Activated CD4-positive, alpha-beta T cell treated with anti-CD3 and anti-CD28 coated beads, Interleukin-2, amount 50 U/mL, for 1 hour (primary cell): ENCODE measurements around the gene TMEM203.

Source experiments
- DNase-seq: peaks from one replicate; pipeline ENCODE4 v3.0.0-alpha.2; 2020

The TMEM203 gene

DNA sequence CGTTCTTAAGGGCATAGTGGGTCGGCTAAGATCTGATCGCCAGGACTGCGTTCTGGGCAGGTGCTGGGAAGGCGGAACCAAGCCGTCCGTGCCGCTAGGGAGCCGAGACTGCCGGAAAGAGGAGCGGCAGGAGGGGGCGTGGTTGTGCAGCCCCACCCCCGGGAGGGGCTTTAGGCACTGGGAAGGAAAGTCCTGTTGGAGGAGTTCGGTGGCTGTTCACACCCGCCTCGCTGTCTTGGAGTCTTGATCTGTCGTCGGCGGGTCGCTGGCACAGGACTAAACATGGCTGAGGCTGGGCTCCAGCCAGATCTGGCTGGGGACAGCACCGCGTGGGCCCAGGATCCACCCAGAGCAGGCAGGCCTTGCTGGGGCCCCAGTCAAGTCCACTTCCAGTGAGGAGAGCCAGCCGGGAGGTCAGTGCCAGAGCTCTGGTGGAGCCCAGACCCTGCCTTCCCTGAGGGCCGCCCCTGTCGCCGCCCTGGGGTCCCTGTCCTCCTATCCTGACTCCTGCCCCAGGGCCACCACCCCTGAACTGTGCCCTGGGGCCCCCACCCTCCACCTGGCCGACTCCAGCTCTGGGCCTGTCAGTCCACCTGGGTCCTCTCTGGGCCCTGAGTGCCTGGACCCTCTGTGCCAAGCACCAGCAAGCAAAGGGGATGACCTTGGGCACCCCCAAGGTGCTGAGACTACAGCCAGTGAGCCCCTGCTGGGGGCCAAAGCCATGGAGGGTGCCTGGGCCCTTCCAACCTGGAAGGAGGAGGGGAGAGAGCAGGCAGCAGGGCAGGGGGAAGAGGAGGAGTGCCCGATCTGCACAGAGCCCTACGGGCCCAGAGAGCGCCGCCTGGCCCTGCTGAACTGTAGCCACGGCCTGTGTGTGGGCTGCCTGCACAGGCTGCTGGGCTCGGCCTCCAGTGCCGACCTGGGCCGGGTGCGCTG, 12.1 kb upstream of the TMEM203 start:
- DNase-seq, result no peak

DNA sequence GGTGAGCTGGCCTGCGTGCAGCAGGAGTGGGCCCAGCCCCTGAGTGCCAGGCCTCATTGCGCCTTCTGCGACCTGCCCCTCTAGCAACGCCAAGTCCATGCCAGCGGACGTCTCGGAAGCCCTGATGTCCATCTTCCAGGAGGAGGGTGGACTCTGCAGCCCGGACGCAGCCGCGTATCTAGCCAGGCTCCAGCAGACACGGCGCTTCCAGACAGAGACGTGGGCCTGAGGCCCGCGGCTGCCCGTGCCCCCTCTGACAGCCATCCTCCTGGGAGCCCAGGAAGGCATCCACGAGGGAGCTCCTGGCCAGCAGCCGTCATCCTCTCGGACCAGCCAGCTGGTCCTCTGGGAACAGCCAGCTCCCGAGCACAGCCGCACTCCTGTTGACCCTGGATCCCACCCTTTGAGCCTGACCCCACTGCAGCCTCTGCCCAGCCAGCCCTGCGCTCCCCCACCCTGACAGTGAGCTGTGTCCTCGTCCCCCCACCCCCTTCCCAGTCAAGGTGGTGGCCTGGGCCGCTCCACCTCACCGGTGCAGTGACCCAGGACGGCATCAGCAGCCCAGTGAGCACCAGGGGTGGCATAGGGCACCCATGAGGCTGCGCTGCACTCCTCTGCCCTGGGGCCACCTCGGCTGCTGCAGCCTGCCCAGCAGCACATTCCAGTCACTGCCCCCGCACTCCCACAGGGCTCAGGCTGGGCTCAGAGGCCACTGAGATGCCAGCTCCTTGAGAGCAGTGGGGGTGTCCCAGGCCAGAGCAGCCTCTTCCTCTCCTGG, 10.9 kb upstream of the TMEM203 start:
- no peak for DNase-seq

DNA sequence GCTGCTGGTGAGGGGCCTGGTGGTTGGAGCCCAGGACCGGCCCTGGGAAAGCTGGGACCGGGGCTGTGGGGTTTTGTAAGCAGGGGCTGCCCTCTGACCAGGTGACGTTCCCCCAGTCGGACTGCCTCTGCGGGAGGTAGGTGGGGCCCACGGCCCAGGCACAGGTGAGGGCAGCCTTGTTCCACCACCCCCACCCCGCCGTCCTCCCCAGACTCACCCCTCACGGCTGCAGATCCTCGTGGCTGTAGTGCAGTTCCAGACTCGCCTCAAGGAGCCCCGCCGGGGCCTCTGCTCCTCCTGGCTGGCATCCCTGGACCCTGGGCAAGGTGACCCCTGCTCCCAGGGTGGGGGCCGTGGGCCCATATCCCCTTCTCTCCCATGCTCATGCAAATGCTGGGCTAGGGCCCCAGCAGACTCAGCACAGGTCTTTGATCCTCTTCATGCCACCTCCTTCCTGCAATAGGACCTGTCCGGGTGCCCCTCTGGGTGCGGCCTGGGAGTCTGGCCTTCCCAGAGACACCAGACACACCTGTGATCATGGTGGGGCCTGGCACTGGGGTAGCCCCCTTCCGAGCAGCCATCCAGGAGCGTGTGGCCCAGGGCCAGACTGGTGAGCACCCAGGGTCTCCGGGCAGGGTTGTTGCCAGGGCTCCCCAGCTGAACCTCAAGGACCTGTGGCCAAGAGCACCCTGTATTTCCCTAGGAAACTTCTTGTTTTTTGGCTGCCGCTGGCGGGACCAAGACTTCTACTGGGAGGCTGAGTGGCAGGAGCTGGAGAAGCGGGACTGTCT, 9.9 kb upstream of the TMEM203 start:
- DNase-seq, result no peak

DNA sequence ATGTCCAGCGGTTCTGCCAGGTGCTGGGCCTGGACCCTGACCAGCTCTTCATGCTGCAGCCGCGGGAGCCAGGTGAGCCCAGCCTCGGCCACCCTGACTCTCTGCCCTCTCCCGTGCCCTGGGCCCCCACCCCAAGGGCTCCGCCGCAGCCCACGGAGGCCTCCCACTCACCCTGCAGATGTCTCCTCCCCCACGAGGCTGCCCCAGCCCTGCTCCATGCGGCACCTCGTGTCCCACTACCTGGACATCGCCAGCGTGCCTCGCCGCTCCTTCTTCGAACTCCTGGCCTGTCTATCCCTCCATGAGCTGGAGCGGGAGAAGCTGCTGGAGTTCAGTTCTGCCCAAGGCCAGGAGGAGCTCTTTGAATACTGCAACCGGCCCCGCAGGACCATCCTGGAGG, 9.2 kb upstream of the TMEM203 start:
- no peak for DNase-seq

DNA sequence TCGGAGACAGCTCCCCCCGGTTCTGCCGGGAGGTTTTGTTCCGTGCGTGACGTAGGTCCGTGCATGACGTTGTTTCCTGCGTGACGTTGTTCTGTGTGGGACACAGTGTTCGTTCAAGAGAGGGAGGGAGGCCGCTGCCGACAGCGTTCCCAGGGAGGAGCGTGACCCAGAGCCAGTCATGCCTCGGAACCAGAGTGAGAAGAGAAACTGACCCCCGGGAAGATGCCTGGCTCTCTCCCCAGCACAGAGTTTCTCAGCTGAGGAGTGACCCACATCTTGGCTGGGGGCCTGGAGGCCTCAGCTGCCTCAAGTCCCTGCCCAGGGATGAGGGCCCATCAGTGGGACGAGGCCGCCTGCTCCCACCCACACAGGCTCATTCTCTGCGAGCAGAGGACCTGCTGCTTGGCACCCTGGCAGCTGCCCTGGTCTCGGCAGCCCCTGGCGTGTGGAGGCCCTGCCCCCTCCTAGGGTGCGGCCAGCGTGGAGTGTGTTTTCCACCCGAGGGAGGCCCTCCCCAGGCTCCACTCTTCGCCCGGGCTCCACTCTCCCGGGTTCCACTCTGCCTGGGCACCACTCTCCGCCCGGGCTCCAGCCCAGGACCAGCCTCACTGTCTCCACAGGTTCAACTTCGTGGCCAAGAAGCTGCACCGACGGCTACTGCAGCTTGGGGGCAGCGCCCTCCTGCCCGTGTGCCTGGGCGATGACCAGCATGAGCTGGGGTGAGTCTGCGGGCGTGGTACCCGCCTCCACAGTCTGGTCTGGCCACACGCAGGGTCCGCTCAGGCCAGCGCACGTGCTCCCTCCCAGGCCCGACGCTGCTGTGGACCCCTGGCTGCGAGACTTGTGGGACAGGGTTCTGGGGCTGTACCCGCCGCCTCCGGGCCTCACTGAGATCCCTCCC, 8.0 kb upstream of the TMEM203 start:
- no peak for DNase-seq

DNA sequence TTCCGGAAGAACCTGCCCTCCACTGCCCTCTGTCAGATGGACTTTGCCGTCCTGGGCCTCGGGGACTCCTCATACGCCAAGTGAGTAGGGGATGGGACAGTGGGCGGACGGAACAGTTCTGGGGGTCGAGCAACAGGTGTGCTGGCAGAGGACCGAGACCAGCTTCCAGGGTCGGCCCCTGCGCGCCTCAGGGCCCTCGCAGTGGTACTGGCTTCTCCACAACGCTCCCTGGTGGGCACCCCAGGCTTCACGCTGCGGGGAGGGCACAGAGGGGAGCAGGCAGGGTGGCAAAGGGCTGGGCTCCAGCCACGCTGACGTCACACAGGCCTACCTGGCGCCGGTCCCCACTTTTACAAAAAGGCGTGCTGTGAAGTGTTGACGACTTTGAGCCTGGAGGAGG, 7.1 kb upstream of the TMEM203 start:
- no peak for DNase-seq

DNA sequence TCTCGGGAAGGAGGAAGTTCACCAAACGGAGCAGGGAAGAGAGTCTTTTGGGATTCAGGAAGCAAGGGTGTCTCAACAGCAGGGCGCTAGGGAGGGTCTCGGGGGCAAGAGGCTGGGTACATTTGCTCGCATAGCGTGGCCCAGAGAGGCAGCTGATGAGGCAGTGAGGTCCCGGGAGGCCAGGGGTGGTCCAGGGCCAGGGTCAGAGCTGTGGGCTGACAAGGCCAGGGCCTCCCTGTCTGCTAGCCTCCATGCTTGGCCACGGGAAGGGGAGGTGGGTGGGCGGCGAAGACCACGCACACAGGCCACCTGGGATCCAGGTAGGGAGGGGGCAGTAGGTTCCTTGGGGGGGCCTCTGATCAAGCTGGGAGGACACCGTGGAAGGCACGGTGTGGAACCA, 6.1 kb upstream of the TMEM203 start:
- DNase-seq, result no peak

DNA sequence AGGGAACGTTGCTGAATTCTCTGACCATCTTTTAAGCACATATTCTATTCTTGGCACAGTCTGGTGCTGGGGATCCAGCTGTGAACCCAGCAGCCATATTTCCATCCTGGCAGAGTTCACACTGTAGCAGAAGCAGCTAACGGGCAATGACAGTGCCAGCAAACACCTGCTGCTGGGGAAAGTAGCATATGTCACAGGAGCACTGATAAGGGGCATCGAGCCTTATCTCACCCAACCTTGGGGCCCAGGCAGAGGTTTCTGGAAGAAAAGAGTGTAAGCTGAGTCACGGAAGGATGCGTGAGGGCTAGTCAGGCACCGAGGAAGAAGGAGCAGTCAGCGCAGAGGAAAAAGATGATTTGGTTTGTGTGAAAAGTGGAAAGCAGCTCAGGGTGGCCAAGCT, 1.2 kb upstream of the TMEM203 start:
- DNase-seq, result no peak

DNA sequence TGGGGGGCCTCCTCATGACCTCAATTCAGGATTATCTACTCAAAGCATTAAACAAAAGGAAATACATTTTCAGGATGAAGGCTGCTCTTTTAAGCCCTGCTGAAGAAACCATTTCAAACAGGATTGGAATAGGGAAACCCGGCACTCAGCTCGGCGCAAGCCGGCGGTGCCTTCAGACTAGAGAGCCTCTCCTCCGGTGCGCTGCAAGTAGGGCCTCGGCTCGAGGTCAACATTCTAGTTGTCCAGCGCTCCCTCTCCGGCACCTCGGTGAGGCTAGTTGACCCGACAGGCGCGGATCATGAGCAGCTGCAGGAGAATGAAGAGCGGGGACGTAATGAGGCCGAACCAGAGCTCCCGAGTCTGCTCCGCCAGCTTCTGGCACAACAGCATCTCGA, 720 bp downstream of the TMEM203 start:
- no peak for DNase-seq

DNA sequence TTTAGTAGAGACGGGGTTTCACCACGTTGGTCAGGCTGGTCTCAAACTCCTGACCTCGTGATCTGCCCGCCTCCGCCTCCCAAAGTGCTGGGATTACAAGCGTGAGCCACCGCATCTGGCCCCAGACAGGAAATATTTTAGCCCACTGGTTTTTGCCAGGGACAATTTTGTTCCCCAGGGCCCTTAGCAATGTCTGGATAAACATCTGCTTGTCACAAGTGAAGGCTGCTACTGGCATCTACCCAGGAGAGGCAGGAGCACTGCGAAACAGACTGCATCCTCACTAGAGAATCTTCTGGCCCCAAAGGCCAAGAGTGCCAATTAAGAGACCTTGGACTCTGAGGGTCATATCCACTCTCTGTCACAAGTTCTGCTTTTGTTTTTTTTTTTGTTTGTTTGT, 2.5 kb downstream of the TMEM203 start:
- DNase-seq, result no peak

DNA sequence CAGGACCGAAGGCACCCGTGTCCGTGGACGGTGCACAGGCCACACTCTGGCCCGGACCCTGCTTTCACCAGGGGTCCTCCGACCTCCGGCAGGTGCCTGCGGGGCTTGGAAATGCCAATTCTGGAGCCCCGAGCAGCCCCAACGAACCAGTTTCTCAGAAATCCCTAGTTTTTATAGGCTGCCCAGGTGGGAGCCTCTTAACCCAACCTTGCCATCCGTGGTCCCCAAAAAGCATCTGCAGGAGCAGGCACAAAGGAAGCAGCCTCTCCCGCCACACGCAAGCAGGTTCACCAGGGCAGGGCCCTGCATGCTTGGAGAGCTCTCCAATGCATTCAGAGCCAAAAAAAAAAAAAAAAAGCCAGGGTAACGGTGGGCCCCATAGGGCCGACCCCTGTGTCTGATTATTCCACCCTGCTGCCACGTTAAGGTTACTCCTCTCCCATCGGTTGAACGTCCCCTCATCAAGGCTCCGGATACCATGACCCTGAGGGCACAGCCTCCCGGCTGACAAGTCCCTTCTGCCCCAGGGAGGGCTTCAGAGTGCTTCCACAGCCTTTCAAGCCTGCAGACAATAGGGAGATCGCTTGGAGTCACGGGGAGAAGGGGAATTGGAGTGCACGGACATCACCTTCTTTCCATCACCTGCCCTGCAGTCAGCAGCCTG, 4.1 kb downstream of the TMEM203 start:
- DNase-seq, result no peak

DNA sequence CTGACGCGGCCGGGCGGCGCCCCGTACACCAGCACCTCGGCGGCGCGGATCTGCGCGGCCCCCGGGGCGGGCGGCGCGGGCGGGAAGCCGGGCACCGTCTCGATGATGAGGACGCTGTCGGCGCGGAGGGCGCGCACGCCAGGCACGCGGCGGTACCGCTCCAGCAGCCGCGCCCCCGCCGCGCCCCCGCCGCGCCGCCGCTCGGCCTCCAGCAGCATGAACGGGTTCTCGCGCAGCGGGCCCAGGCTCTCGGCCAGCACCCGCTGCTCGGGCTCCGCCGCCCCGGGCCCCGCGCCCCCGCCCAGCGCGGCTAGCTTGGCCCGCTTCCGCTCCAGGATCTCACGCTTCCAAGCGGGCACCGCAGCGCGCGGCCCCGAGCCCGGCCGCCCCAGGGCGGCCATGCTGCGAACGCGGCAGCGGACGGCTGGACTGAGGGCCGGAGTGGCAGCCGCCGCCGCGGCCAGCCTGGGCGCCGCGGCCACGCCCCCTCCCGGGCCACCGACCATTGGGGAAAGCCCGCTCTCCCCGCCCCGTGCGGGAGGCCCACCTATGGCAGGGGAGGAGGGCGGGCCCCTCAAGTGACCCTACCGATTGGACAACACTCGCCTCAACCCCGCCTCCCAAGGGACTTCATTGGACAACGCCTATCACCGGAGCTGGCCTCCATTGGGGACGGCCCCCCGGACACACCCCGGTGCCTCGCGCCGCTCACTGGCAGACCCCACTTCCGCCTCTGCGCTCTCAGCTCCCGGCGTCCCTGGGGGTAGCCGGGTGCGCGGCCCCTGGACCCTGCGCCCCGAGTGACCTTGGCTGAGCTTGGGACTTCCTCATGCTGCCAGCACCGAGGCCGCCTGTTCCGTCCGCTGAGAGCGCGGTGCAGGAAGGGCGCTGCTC, 4.9 kb downstream of the TMEM203 start, which contains the start of gene TPRN:
Gene TPRN, minus strand, starts transcription at position 431 of the 894 bp plus-strand sequence. Its CDS starts 30 bp downstream, at position 401.
- DNase-seq, result peak; percentile 98

DNA sequence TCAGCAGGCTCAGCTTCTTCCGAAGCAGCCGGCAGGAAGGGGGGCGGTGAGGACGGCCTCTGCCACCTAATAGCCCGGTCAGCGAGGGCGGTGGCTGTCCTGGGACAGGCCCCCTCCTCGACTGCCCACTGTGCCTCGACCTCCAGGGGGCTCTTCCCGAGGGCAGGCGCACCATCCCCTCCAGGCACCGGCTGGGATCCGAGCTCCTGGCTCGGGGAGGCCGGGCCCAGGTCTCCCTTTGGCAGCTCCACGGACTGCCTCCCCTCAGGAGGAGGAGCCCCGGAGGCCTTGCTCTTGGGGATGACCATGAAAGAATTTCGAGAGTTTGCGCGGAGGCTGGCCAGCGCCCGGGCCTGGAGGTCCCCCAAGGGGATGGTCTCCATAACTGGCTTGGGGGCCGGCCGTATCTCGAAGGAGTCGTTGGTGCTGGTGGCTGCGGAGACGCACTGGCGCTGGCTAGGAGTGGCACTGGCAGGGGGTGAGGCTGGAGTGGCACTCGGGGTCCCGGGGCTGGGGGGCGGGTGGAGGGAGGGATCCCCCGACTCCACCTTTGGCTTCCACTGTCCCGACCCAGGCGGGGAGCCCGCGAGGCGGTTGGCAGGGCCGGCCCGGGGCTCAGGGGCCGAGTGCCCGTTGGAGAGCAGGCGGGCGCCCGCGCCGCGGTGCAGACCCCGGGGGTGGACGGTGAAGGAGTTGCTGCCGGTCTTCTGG, 5.9 kb downstream of the TMEM203 start:
- no peak for DNase-seq

DNA sequence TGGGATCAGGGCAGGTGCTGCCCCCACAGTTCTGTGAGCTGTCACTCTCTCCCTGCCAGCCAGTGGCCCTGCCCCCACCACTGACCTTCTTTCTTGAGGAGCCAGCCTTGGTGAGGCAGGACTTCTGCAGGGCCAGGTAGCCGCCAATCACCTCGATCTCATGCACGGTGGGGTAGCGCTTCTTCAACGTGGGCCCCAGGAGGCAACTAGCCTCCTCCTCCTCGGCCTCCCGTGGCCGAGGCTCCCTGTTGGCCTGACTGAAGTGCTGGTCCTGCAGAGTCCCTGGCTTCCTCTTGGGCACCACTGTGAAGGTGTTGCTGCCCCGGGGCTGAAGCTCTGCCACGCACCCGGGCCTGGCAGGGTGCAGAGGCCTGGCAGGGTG, 6.6 kb downstream of the TMEM203 start:
- DNase-seq, result no peak

DNA sequence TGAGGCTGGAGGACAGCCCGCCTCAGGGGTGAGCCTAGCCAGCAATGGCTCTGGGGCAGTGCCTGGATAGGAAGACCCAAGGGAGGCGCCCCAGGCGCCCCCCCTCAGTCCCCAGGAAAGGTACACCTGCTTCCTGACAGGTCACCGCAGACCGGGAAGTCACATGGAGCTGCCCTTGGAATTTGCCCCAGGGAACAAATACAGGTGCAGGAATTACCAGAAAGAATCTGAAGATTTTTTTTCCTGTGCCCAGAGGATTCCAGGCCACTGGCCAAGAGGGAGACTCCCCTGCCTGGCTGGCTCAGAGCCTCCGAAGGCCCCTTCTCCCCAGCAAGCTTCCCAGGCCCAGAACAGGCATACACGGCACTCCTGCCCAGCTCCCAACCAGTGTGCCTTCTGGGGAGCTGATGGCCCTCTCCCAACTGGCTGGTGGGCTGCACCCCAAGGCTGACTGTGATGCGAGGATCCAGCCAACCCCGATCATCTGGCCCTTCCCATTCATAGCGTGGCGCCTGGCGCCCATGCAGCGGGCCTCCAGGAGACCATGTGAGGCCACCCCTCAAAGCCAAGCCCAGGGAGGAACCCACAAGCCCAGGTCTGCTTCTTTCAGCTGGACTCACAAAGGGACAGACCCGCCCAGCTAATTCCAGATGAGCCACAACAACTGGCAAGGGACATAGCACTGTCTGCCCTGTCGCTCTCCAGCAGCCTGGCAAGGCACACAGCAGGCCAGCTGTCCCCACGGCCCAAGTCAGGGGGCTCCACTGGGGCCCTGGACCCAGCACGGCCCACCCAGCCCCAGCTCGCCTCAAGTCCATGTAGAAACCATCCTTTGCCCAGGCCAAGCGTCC, 7.2 kb downstream of the TMEM203 start:
- DNase-seq, result no peak

DNA sequence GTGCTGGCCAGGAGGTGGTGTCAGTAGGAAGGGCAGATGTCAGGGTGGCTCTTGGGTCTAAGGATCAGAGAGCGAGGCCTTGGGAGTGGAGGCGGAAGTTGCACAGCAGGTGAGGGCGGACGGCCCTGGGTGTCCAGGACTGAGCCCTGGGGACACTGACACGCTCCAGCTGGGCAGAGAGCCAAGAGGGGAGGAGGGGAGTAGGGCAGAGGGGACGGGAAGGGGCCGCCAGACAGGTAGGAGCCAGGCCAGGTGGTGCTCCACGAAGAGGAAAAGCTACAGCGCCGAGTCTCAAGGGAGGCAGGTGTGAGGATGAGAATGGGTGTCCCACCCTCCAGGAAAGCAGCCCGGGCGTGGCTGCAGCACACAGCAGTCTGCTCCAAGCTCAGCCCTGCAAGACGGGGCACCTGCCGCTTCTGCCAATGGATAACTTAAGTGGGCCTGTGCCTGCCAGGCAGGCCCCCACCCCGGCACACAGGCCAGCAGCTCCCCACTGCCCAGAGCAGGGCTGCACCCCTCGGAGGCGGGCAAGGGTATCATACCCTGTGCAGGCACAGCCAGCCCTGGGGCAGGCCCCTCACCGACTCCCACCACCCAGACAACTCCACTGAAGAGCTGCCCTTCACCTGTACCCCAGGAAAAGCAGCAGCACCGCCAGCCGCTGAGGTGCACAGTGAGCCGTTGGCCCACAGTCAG, 9.8 kb downstream of the TMEM203 start:
- DNase-seq, result no peak

DNA sequence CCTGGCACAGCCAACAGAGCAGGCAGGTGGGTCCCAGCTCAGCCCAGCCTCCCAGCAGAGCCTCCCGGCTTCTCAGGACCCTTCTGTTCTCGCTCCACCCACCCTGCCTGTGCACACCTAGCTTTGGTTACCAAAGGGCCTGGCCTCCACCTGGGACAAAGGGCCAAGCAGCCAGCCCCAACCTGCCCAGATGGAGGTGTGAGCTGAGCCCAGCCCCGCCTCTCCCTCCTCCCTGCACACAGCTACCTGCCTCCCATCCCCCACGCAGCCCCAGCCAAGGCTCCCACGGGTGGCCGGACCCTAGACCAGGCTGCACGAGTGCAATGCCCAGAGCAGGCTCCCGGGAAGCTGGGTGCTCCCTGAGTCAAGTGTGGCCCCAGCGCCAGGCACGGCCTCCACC, 10.5 kb downstream of the TMEM203 start:
- no peak for DNase-seq

DNA sequence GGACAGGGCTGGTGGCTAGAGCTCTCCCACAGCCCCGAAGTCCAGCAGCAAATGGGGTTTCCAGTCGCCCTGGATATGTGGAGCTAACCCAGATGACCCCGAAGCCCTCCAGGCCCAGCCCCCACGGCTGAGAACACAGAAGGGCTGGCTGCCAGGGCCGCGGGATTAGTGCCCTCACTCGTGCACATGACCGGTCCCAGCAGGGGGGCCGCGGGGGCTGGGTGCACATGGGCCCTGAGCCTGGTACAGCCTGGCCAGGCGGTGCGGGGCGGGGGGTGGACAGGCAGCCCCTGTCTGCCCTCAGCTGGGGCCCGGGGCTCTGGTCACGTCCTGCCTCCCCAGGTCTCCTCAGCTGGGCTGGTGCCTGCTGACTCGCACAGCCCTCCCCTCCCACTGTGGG, 11.1 kb downstream of the TMEM203 start:
- DNase-seq, result no peak
